H4 (cell line): ENCODE data around the gene WDR7. TPM values are rescaled to one million over a fixed set of nuclear protein-coding genes. Genes with fewer than 3 reads are reported as not detected.

Source experiments
- DNase-seq: peaks from one replicate; pipeline ENCODE4 v3.0.0-alpha.2; 2015; ENCODE audit warnings: low spot score
- total RNA-seq: library from RNA; depleted of rRNA; stranded (reverse); fragments of >200 nt; shearing (Covaris generic); gene quantifications from 2 replicates; pipeline ENCODE4 v1.2.3, GENCODE V29; 2014

Gene WDR7
- total RNA-seq, 1 experiment from 2014 or later, result 8.4 TPM

- DNase-seq, result no peak
Measured at GRCh38 chr18:57040175-57040574, 389.0 kb downstream of the WDR7 start.

- no peak for DNase-seq
Measured at GRCh38 chr18:57043241-57043640, 392.1 kb downstream of the WDR7 start.

GRCh38 chr18:57048351-57048750 lies 397.2 kb downstream of the WDR7 start:
- DNase-seq, result no peak

- no peak for DNase-seq
Measured at GRCh38 chr18:57048859-57049258, 397.7 kb downstream of the WDR7 start.

- no peak for DNase-seq
Measured at GRCh38 chr18:57050310-57050949, 399.3 kb downstream of the WDR7 start.

GRCh38 chr18:57051021-57051656 lies 400.0 kb downstream of the WDR7 start:
- DNase-seq, result no peak

GRCh38 chr18:57051657-57052044 lies 400.5 kb downstream of the WDR7 start:
- DNase-seq, result no peak

- DNase-seq, result no peak
Measured at GRCh38 chr18:57052173-57052572, 401.0 kb downstream of the WDR7 start.

- DNase-seq, result no peak
Measured at GRCh38 chr18:57052759-57053158, 401.6 kb downstream of the WDR7 start.

GRCh38 chr18:57054891-57055290 lies 403.7 kb downstream of the WDR7 start:
- DNase-seq, result no peak

GRCh38 chr18:57057890-57058289 lies 406.7 kb downstream of the WDR7 start:
- DNase-seq, result no peak

GRCh38 chr18:57058734-57059133 lies 407.6 kb downstream of the WDR7 start:
- no peak for DNase-seq

GRCh38 chr18:57059366-57059765 lies 408.2 kb downstream of the WDR7 start:
- no peak for DNase-seq

- no peak for DNase-seq
Measured at GRCh38 chr18:57060814-57061213, 409.7 kb downstream of the WDR7 start.

- DNase-seq, result no peak
Measured at GRCh38 chr18:57062178-57062577, 411.0 kb downstream of the WDR7 start.

GRCh38 chr18:57062844-57063243 lies 411.7 kb downstream of the WDR7 start:
- DNase-seq, result no peak

GRCh38 chr18:57063601-57064103 lies 412.5 kb downstream of the WDR7 start:
- no peak for DNase-seq

GRCh38 chr18:57073501-57074187 lies 422.5 kb downstream of the WDR7 start:
- DNase-seq, result no peak

- DNase-seq, result no peak
Measured at GRCh38 chr18:57075716-57076400, 424.7 kb downstream of the WDR7 start.

- no peak for DNase-seq
Measured at GRCh38 chr18:57077005-57077765, 426.0 kb downstream of the WDR7 start.

- no peak for DNase-seq
Measured at GRCh38 chr18:57077786-57078552, 426.8 kb downstream of the WDR7 start.
